GM06990 (cell line): ENCODE results near the gene PHF23.

ENCODE experiments used
- DNase-seq: peaks from one replicate; pipeline ENCODE4 v3.0.0-alpha.2; 2011; ENCODE audit not compliant: insufficient read length; ENCODE audit errors: extremely low read depth
- H3K27me3 ChIP-seq: replicated peaks from 2 replicates; pipeline ENCODE4 v1.6.0; 2011; ENCODE audit warnings: low read length; ENCODE audit not compliant: control insufficient read depth, insufficient read depth
- H3K36me3 ChIP-seq: 2 replicates; pipeline ENCODE4 v1.5.1; 2011; ENCODE audit warnings: low read length; ENCODE audit not compliant: control insufficient read depth, insufficient read depth
- H3K4me3 ChIP-seq: replicated peaks from 2 replicates; pipeline ENCODE4 v1.5.1; 2011; ENCODE audit warnings: low read depth, mild to moderate bottlenecking, control low read depth, low read length
- TF ChIP-seq, protein P1 (sequence below): IDR thresholded peaks from 2 replicates; pipeline ENCODE4 v1.5.1; 2011; ENCODE audit warnings: low read length, control low read depth, mild to moderate bottlenecking, inconsistent platforms; ENCODE audit not compliant: insufficient read depth, poor library complexity, severe bottlenecking

The PHF23 gene

DNA sequence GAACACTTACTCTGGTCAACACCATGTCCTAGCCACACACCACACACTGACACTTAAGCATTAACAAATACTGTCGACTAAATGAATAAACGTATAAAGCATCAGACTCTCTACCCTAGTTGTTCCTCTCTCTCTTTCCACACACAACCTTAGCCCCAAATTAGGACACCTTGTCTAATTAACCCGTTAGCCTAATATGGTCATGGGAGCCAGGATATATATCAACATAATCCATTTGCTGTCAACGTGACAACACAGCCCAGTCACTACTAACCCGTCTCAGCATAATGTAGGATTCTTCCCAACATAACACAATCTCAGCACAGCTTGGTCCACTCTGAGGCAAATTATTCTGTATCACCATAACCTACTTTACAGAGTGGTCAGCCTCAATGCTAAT is 7.1 kb downstream of the PHF23 start:
- no peaks in the 10 kb centered on the region for H3K27me3 ChIP-seq
- peaks cover 37% of the 10 kb centered on the region for H3K36me3 ChIP-seq
- no peak overlapping the region for H3K4me3 ChIP-seq
- TF ChIP-seq, protein P1, sequence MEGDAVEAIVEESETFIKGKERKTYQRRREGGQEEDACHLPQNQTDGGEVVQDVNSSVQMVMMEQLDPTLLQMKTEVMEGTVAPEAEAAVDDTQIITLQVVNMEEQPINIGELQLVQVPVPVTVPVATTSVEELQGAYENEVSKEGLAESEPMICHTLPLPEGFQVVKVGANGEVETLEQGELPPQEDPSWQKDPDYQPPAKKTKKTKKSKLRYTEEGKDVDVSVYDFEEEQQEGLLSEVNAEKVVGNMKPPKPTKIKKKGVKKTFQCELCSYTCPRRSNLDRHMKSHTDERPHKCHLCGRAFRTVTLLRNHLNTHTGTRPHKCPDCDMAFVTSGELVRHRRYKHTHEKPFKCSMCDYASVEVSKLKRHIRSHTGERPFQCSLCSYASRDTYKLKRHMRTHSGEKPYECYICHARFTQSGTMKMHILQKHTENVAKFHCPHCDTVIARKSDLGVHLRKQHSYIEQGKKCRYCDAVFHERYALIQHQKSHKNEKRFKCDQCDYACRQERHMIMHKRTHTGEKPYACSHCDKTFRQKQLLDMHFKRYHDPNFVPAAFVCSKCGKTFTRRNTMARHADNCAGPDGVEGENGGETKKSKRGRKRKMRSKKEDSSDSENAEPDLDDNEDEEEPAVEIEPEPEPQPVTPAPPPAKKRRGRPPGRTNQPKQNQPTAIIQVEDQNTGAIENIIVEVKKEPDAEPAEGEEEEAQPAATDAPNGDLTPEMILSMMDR, result no peak
- DNase-seq, result no peak

DNA sequence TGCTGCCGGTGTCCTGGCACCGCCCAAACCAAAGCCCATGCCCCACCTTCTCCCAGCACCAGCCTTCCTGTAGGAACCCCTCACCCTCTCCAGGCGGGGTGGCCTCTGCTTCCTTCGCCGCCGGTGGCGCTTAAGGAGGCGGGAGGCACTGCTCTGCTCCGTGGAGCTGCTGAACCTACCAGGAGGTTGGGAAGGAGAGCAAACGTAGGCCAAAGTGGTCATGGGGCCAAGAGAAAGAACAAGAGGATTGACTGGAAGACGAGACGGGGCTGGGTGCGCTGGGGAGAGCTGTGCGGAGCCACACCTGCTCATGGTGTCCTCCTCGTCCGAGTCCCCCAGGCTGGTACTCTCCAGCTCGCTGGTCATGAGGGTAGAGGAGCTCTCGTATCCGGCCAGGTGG is 9.8 kb downstream of the PHF23 start:
- TF ChIP-seq, protein P1, result no peak
- Histone ChIP-seq H3K4me3 (no peak overlapping the region), H3K27me3 (no peaks in the 10 kb centered on the region), H3K36me3 (peaks cover 32% of the 10 kb centered on the region)
- no peak for DNase-seq

DNA sequence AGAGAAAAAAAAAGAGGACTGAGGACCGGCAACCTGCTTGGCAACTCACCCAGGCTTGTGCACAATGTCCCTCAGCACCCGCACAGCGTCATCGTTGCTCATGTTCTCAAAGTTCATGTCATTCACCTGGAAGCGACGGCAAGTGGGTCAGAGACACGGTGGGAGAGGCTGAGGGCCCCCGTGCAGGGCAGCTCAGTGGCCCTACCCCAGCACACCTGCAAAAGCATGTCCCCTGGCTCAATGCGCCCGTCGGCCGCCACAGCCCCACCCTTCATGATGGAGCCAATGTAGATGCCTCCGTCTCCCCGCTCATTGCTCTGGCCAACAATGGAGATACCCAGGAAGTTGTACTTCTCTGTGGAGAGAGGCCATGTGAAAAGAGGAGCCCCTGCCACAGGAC is 10.3 kb downstream of the PHF23 start:
- peaks cover 37% of the 10 kb centered on the region for H3K36me3 ChIP-seq

DNA sequence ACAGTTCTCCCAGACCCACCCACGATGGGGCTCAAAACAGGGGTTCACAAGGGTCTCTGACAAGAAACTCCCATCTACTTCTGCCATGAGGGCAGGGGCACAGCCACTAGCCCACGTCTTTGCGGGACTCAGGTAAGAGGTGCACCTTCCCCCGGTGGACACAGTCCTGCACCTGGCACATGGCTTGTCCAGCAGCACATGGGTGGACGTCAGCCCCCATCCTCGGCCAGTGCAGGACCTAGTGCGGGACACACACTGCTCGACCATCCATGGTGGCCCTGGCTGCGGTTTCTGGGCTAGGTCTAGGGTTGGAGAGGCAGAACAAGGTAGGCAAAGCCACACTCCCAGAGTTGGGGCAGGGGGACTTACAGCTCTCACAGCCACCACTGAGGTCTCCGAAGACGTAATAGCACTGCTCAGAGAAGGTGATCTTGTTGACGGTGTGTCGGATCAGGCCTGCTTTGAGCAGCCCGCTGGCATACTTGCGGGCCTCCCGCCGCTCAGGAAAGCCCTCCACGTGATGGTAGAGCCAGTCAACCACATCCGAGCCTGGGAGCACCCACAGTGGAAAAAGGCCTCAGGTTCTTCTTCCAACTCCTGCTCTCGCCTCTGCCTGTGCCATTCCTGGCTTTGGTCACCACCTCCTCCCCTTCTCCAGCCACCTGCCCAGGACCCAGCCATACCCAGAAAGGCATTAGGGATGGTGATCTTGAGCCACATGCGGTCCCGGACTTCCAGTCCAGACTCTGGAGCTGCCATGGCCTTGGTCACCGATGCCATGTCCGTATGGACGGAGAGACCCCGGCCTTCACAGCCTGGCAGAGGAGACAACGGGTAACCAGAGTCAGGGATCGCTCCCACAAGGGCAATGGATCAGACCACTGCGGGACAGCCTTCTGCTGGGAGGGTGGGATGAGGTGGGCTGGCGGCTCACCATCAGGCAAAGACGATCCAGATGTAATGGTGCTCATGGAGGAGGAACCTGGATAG is 12.2 kb downstream of the PHF23 start:
- TF ChIP-seq, protein P1, result no peak
- H3K27me3 ChIP-seq, result no peaks in the 10 kb centered on the region
- H3K36me3 ChIP-seq, result peaks cover 48% of the 10 kb centered on the region
- H3K4me3 ChIP-seq, result no peak overlapping the region
- DNase-seq, result no peak

More for the DNA sequence above, 10.3 kb downstream of the PHF23 start:
- DNase-seq, result no peak
- H3K27me3 ChIP-seq, result no peaks in the 10 kb centered on the region
- H3K4me3 ChIP-seq, result no peak overlapping the region
- TF ChIP-seq, protein P1, result no peak

DNA sequence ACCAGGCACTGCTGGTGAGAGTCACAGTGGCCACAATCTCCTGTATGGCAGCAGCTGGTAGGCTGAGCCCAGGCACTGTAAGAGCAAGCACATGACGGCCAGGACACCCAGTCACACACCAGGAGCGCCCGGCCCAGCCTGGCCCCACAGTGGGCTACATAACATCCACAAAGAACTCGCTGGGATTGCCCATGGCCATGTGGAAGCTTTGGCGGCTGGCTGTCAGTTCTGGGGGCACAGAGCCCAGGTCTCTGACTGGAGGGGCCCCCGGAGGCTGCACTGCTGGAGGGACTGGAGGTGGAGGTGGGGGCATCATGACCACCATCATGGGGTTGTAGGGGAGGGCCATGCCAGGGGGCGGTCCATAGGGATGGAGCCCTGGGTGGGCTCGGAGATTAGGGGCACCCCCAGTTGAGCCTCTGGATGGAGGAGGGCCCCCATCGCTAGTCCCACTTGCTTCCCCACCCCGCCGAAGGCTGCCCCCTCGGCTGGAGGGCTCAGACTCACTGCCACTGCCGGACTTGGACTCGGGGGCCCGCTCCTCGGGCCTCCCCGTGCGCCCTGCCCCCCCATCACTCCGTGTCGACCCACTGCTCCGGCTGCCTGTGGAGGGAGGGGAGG is 13.4 kb downstream of the PHF23 start:
- H3K36me3 ChIP-seq, result peaks cover 48% of the 10 kb centered on the region
- H3K27me3 ChIP-seq, result no peaks in the 10 kb centered on the region
- no peak for DNase-seq
- H3K4me3 ChIP-seq, result no peak overlapping the region
- TF ChIP-seq, protein P1, result no peak
